Hepatocyte (in vitro differentiated cells): ENCODE data around the gene LRRC49. TPM values are rescaled to one million over a fixed set of nuclear protein-coding genes. Genes with fewer than 3 reads are reported as not detected.

Source experiments
- DNase-seq: peaks from one replicate; pipeline ENCODE4 v3.0.0-alpha.2; 2016; ENCODE audit warnings: low spot score
- H2AFZ ChIP-seq: fragments of 200-600 bp; sonication (generic); 2 replicates; pipeline ENCODE4 v1.6.0; 2016; ENCODE audit warnings: antibody characterized with exemption, mild to moderate bottlenecking
- H3K27ac ChIP-seq: fragments of 200-600 bp; sonication (generic); 2 replicates; pipeline ENCODE4 v1.5.1; 2016; ENCODE audit warnings: mild to moderate bottlenecking
- H3K27me3 ChIP-seq: fragments of 200-600 bp; sonication (generic); 2 replicates; pipeline ENCODE4 v1.6.1; 2016
- H3K36me3 ChIP-seq: fragments of 200-600 bp; sonication (generic); replicated peaks from 2 replicates; pipeline ENCODE4 v1.5.1; 2016; ENCODE audit warnings: low read depth; ENCODE audit not compliant: insufficient read depth
- H3K4me1 ChIP-seq: fragments of 200-600 bp; sonication (generic); 2 replicates; pipeline ENCODE4 v1.5.1; 2016; ENCODE audit warnings: mild to moderate bottlenecking, moderate library complexity; ENCODE audit not compliant: insufficient read depth
- H3K4me2 ChIP-seq: fragments of 200-600 bp; sonication (generic); 2 replicates; pipeline ENCODE4 v1.6.0; 2016
- H3K4me3 ChIP-seq: fragments of 200-600 bp; sonication (generic); 2 replicates; pipeline ENCODE4 v1.5.1; 2016; ENCODE audit warnings: mild to moderate bottlenecking
- H3K79me2 ChIP-seq: fragments of 200-600 bp; sonication (generic); 2 replicates; pipeline ENCODE4 v1.6.0; 2017; ENCODE audit warnings: mild to moderate bottlenecking
- H3K9me2 ChIP-seq: fragments of 200-600 bp; sonication (generic); replicated peaks from 2 replicates; pipeline ENCODE4 v1.6.0; 2017; ENCODE audit warnings: mild to moderate bottlenecking; ENCODE audit not compliant: insufficient read depth
- H3K9me3 ChIP-seq: fragments of 200-600 bp; sonication (generic); 2 replicates; pipeline ENCODE4 v1.5.1; 2016; ENCODE audit warnings: low read depth, mild to moderate bottlenecking
- H4K20me1 ChIP-seq: fragments of 200-600 bp; sonication (generic); 2 replicates; pipeline ENCODE4 v1.6.0; 2016; ENCODE audit warnings: mild to moderate bottlenecking; ENCODE audit not compliant: insufficient read depth, poor library complexity, severe bottlenecking
- EZH2 ChIP-seq: fragments of 200-600 bp; sonication (generic); IDR thresholded peaks from 2 replicates; pipeline ENCODE4 v1.6.1; 2016; ENCODE audit warnings: antibody characterized with exemption, mild to moderate bottlenecking, borderline replicate concordance
- EZH2phosphoT487 ChIP-seq: fragments of 200-600 bp; sonication (generic); IDR thresholded peaks from one replicate; pipeline ENCODE4 v1.6.1; 2018; ENCODE audit warnings: antibody characterized with exemption, mild to moderate bottlenecking, low read depth, moderate library complexity; ENCODE audit not compliant: unreplicated experiment, severe bottlenecking
- WGBS: methylation state at CpG from one replicate; pipeline ENCODE4 v1.1.6; 2016; ENCODE audit warnings: low lambda C conversion rate; ENCODE audit errors: missing lambda C conversion rate; 5-methylcytosine and 5-hydroxymethylcytosine counted together
- polyA plus RNA-seq: library from polyadenylated mRNA; unstranded; fragments of >200 nt; fragmentation: Nextera tagmentation; extraction: Ambion mirVana; gene quantifications from 2 replicates; pipeline ENCODE4 v1.2.1, GENCODE V29; 2016
- total RNA-seq: library from RNA; depleted of rRNA; stranded (reverse); fragments of >200 nt; gene quantifications from 2 replicates; pipeline ENCODE4 v1.2.3, GENCODE V29; 2014
- TF ChIP-seq, protein P1 (sequence below): fragments of 200-600 bp; sonication (generic); IDR thresholded peaks from 2 replicates; pipeline ENCODE4 v1.5.1; 2016; ENCODE audit warnings: antibody characterized with exemption, mild to moderate bottlenecking; ENCODE audit not compliant: poor library complexity

The LRRC49 gene
- total and polyA plus RNA-seq, 2 experiments from 2014 or later, result 1.4 to 11.6 TPM

DNA sequence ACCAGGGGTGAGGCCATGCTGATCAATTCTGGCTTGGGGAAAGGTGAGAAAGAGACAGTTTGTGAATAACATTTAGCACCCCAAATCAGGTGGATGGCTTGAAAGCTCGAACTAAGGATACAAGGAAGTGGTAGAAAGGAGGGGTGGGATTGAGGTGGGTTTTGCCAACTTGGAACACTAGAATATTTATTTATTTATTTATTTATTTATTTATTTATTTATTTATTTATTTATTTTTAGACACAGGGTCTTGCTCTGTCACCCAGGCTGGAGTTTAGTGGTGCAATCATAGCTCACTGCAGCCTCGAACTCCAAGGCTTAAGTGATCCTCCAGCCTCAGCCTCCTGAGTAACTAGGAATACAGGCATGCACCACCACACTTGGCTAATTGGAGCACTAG, 191.6 kb downstream of the LRRC49 start:
- no peaks in the 10 kb centered on the region for H3K9me3 ChIP-seq
- DNase-seq, result no peak
- no peak overlapping the region for H3K27ac ChIP-seq
- H3K9me2 ChIP-seq, result no peaks in the 10 kb centered on the region
- no peak overlapping the region for H3K4me2 ChIP-seq
- 93% methylated on average over 2 of the region's 2 CpGs for WGBS
- H3K4me3 ChIP-seq, result no peak overlapping the region
- H3K36me3 ChIP-seq, result no peaks in the 10 kb centered on the region
- H3K79me2 ChIP-seq, result no peaks in the 10 kb centered on the region
- peaks cover 8% of the 10 kb centered on the region for H3K4me1 ChIP-seq
- TF ChIP-seq EZH2phosphoT487 (no peak), EZH2 (no peak)
- TF ChIP-seq, protein P1, sequence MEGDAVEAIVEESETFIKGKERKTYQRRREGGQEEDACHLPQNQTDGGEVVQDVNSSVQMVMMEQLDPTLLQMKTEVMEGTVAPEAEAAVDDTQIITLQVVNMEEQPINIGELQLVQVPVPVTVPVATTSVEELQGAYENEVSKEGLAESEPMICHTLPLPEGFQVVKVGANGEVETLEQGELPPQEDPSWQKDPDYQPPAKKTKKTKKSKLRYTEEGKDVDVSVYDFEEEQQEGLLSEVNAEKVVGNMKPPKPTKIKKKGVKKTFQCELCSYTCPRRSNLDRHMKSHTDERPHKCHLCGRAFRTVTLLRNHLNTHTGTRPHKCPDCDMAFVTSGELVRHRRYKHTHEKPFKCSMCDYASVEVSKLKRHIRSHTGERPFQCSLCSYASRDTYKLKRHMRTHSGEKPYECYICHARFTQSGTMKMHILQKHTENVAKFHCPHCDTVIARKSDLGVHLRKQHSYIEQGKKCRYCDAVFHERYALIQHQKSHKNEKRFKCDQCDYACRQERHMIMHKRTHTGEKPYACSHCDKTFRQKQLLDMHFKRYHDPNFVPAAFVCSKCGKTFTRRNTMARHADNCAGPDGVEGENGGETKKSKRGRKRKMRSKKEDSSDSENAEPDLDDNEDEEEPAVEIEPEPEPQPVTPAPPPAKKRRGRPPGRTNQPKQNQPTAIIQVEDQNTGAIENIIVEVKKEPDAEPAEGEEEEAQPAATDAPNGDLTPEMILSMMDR, result no peak
- H2AFZ ChIP-seq, result no peak overlapping the region
- no peaks in the 10 kb centered on the region for H3K27me3 ChIP-seq
- no peaks in the 10 kb centered on the region for H4K20me1 ChIP-seq

DNA sequence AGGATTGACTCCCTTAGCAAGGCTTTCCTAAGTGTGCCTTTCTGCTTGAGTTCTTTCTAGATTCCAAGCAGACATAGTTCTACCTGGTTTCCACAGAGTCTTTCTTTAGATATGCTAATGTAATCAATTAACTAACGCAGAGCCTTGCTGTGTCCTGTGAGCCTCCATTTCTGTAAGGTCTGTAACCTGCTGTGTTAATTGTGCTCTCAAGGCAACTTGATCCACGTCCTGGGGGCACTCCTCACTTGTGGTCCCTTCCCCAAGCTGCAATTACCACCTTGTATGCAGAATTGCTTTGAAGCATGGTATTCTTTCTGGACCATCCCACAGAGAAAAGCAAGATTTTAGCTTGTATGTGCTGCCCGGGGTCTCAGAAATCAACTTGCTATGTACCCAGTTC, 193.2 kb downstream of the LRRC49 start:
- no peak for TF ChIP-seq EZH2
- TF ChIP-seq EZH2phosphoT487, result no peak
- TF ChIP-seq, protein P1, result no peak
- no peak overlapping the region for H3K4me2 ChIP-seq
- 40% methylated on average over 3 of the region's 3 CpGs for WGBS
- H3K9me2 ChIP-seq, result no peaks in the 10 kb centered on the region
- no peak overlapping the region for H3K27ac ChIP-seq
- H2AFZ ChIP-seq, result no peak overlapping the region
- no peak overlapping the region for H3K4me3 ChIP-seq
- H3K9me3 ChIP-seq, result no peaks in the 10 kb centered on the region
- no peaks in the 10 kb centered on the region for H3K79me2 ChIP-seq
- no peaks in the 10 kb centered on the region for H4K20me1 ChIP-seq
- no peaks in the 10 kb centered on the region for H3K27me3 ChIP-seq
- DNase-seq, result no peak
- no peaks in the 10 kb centered on the region for H3K36me3 ChIP-seq
- H3K4me1 ChIP-seq, result no peaks in the 10 kb centered on the region

DNA sequence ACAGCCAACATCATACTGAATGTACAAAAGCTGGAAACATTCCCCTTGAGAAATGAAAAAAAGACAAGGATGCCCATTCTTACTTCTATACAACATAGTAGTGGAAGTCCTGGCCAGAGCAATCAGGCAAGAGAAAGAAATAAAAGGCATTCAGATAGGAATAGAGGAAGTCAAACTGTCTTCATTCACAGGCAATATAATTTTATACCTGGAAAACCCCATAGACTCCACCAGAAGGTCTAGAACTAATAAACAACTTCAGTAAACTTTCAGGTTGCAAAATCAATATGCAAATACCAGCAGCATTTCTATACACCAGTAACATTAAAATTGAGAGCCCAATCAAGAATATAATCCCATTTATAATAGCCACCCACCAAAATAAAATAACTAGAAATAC, 195.5 kb downstream of the LRRC49 start:
- no peaks in the 10 kb centered on the region for H3K27me3 ChIP-seq
- H3K4me2 ChIP-seq, result no peak overlapping the region
- no peak for DNase-seq
- no peak overlapping the region for H2AFZ ChIP-seq
- no peaks in the 10 kb centered on the region for H3K9me3 ChIP-seq
- H3K9me2 ChIP-seq, result no peaks in the 10 kb centered on the region
- TF ChIP-seq, protein P1, result no peak
- TF ChIP-seq EZH2phosphoT487 (no peak), EZH2 (no peak)
- H3K79me2 ChIP-seq, result no peaks in the 10 kb centered on the region
- H3K4me1 ChIP-seq, result peaks cover 2% of the 10 kb centered on the region
- H3K36me3 ChIP-seq, result no peaks in the 10 kb centered on the region
- no peak overlapping the region for H3K4me3 ChIP-seq
- no peak overlapping the region for H3K27ac ChIP-seq
- H4K20me1 ChIP-seq, result no peaks in the 10 kb centered on the region

DNA sequence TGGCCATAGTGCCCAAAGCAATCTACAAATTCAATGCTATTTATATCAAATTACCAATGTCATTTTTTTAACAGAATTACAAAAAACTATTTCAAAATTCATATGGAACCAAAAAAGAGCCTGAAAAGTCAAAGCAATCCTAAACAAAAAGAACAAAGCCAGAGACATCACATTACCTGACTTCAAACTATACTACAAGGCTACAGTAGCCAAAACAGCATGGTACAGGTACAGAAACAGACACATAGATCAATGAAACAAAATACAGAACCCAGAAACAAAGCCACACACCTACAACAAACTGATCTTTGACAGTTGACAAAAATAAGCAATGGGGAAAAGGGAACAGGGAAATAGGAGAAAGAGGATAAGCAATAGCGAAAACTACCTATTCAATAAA, 196.1 kb downstream of the LRRC49 start:
- H3K27me3 ChIP-seq, result no peaks in the 10 kb centered on the region
- H3K9me2 ChIP-seq, result no peaks in the 10 kb centered on the region
- no peak overlapping the region for H3K27ac ChIP-seq
- 96% methylated on average over 1 of the region's 1 CpG for WGBS
- TF ChIP-seq EZH2phosphoT487 (no peak), EZH2 (no peak)
- TF ChIP-seq, protein P1, result no peak
- no peaks in the 10 kb centered on the region for H3K9me3 ChIP-seq
- no peak overlapping the region for H2AFZ ChIP-seq
- no peak for DNase-seq
- H3K79me2 ChIP-seq, result no peaks in the 10 kb centered on the region
- no peak overlapping the region for H3K4me3 ChIP-seq
- H3K4me1 ChIP-seq, result peaks cover 2% of the 10 kb centered on the region
- no peak overlapping the region for H3K4me2 ChIP-seq
- no peaks in the 10 kb centered on the region for H3K36me3 ChIP-seq
- H4K20me1 ChIP-seq, result no peaks in the 10 kb centered on the region
